Globus pallidus (tissue), 1 donor: ENCODE measurements around the gene SERPINB6.
A peak's percentile ranks its signal among the peaks of the same experiment; 100 is the strongest.
"Not testable (repeated sequence)": the region's sequence is repeated elsewhere in the genome, so short reads cannot be mapped to it uniquely, and the experiment has no call there.

Source experiments
- DNase-seq: peaks from one replicate; pipeline ENCODE4 v3.0.0-alpha.2; 2015; ENCODE audit warnings: low spot score

Gene SERPINB6

DNA sequence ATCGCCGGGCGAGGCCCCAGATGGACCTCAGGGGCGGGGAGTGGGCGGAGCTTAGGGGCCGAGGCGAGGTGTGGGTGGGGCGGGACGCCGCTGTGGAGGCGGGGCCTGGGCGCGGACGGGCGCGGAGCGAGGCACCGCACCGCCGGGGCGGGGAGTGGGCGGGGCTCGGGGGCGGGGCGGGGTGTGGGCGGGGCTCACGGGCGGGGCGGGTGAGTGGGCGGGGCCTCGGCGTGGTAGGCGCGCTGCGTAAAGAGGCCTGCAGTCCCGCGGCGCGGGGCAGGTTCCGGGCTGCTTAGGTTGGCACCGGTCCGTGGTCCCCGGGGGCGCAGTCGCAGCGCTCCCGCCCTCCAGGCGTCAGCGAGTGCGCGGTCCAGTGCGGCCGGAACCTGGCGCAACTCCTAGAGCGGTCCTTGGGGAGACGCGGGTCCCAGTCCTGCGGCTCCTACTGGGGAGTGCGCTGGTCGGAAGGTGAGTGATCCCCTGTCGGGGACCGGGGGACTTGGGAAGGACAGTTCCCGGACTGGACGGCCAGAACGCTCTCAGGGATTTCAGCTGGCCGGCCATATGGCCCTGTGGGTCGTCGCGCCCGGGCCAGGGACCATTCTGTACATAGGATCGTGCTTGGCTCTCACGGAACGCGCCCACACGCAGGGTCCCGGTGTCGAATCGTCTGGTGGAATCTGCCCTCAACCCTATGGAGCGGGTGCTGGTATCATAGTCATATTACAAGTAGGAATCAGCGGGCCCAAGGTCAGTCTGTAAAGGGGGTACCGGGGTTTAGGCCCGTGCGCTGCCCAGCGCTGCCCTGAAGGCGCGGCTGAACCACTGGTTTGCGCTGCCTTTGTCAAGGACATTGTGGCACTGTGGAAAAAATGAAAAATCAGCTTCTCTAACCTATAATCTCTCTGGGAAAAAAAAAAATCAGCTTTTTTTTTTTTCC, 28.5 kb upstream of the SERPINB6 start, which contains the start of gene NQO2:
TSS of gene NQO2 (plus strand) at position 277 of the 940 bp plus-strand sequence. CDS start 6,659 bp downstream, outside the sequence.
- DNase-seq = peak; percentile 89

- DNase-seq = no peak
Measured at GRCh38 chr6:2998998-2999617, 27.7 kb upstream of the SERPINB6 start.

DNA sequence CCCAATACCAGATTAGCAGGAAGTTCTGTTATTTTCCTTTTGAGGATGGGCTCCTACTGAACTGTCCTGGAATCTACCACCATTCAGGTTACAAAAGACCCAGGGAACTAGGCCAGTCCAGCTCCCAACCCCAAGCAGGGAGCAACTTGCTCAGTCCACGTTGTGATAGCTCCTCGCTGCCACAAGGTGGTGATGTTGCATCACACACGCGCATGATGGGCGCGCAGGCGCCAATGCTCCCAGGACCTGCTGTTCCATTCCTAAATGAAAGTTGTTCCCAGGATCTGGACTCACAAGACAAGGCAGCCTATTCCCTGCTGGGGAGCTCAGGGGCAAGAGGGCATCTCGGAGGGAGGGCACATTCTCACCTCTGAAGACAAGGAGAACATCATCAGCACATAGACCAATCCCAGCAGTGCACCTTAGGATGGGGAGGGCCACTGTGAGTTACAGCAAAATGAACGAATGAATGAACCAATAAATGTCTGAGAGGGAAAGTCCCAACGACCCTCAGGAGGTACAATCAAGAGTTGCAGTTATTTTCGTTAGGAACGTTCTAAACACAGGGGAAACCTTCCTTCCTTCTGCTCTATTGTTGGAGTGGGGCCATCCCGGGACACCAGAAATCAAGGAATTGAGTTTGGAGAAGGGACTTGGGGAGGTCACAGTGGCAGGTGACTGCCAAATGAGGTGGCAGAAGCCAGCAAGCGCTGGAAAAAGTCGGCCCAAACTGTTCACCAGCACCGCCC, 27.1 kb upstream of the SERPINB6 start:
- not testable (repeated sequence) for DNase-seq

GRCh38 chr6:2993755-2994317, 22.5 kb upstream of the SERPINB6 start:
- DNase-seq = no peak

GRCh38 chr6:2992330-2992979, 21.1 kb upstream of the SERPINB6 start:
- DNase-seq = no peak

GRCh38 chr6:2990932-2991506, 19.7 kb upstream of the SERPINB6 start:
- no peak for DNase-seq

- peak; percentile 69 for DNase-seq
Measured at GRCh38 chr6:2990248-2990931, 19.0 kb upstream of the SERPINB6 start.

DNA sequence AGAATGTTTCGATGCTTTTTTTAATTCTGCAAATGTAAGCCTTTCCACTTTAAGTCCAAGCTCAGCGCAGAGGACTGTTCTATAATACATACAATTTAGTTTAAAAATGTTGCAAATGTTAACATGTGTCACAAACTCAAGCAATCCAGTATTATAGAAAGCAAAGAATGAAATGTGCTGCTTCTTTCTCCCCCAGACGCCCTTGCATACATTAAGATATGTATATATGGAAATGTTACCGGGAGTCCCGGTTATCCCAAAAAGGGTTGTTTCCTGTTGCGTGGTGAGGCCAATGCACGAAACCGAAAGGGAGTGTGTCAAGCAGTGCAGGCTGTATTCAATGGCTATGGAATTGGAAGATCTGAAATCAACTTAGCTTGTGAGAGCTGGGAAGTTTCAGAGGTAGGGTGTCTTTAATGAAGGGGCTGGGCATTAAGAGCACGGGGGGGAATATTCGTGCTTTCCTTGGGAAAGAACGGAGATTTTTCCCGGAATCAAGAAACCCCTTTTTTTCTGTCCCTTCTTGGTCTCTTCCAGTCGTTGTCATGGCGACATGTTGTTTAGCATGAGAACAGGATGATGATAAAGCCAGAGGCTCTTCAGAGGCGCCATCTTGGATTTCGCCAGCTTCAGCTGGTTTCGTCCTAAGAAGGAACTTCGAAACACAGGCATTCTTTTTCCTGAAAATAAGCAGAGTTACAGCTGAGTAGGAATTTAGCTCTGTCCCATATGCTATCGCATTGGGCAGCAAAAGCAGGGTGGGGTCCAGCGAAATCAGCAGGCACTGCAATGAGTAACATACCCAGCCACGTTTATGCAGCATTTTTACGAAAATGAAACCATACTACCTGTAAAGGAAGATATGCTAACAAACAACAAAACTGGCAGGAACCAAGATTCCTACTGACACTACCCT, 18.2 kb upstream of the SERPINB6 start:
- peak; percentile 98 for DNase-seq

- DNase-seq = peak; percentile 89
Measured at GRCh38 chr6:2988426-2989331, 17.3 kb upstream of the SERPINB6 start.

DNA sequence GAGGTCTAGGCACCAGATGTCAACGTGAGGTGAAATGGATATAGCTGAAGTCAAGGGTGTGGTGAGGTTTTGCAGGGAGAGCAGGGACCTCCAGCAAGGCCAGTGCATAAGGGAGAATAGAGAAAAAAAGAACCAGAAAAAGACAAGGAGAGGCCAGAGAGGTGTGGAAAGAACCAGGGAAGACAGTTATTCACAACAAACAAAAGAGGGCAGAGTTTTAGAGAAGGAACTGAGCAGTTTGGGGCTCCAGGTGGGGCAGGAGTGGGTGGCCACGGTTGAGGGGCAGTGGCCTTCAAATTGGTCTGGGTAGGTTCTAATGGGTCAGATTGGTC, 16.7 kb upstream of the SERPINB6 start:
- no peak for DNase-seq

DNA sequence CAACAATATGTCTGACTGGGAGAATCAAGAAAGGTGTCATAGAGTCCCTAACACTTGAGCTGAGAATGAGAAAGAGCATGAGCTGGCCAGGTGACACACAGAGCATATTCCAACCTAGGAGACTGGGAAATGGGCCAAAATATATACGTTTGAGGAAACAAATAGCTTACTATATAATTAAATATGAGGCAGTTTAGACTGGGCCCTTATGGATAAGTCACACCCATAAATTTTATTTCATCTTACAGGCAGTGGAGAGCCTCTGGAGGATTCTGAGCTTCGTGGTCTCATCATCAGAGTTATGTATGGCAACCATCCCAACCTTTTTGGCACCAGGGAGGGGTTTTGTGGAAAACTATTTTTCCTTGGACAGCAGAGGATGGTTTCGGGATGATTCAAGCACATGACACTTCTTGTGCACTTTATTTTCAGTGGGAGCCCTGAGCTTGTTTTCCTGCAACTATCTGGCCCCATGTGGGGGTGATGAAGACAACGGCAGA, 15.4 kb upstream of the SERPINB6 start:
- DNase-seq = no peak

DNA sequence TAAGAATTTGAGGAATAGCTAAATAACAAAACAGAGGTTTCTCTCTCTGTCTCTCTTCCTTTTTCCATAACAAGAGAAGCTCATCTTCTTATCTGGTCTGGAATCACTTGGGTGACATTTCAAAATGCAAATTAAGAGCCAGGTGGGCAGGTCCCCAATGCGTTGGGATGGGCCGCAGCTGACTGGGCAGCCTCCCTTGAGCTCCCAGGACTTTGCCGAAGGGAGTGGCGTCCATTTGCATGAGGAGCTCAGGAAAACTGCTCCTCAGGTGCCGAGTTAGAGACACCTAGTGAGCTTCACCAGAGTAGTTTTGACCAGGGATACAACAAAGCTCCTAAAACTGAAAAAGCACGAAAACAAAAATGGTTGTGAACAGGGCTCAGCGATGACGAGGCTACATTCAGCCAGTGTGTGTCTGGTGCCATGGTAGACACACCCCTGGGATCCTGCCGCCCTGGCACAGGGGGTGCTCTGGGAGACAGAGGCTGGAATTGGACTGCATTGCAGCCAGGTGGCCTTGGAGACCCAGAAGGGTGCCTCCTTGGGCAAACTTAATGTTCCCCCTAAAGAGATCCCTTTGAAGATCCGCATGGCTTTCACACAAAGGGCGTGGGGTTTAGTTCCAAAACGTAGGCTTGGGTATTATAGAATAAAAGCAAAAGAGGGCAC, 13.5 kb upstream of the SERPINB6 start:
- DNase-seq = no peak

GRCh38 chr6:2982426-2983117, 11.2 kb upstream of the SERPINB6 start:
- DNase-seq = no peak

GRCh38 chr6:2980465-2980855, 9.1 kb upstream of the SERPINB6 start:
- DNase-seq = no peak

GRCh38 chr6:2979819-2980464, 8.6 kb upstream of the SERPINB6 start:
- no peak for DNase-seq

DNA sequence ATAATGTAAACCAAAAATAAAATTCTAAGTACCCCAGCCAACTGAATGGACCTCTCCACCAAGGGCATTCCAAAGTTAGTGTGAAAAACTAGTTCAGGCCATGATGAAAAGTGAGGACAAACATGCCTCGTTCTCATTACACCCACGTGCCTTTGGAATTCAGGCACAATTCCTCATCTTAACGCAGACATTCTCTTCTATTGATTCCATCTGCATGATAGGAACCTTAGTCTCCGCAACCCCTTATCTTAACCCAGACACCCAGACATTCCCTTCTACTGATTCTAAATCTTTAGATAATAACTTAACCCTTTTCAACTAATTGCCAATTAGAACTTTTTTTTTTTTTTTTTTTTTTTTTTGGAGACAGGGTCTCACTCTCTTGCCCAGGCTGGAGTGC, 7.6 kb upstream of the SERPINB6 start:
- DNase-seq = no peak
